ENCODE results near the gene IFI27. TPM values are rescaled to one million over a fixed set of nuclear protein-coding genes. Genes with fewer than 3 reads are reported as not detected.

IFI27 gene
- total RNA-seq, 1 donor from 2014 or later, result 3.8 TPM

- H3K27me3 Mint-ChIP-seq (ENCODE audit: unreplicated experiment), result no peaks in the 10 kb centered on the region
- H3K36me3 Mint-ChIP-seq (ENCODE audit: low read depth, unreplicated experiment), result no peaks in the 10 kb centered on the region
- peaks cover 6% of the 10 kb centered on the region for H3K9me3 Mint-ChIP-seq (ENCODE audit: unreplicated experiment)
- DNase-seq (ENCODE audit: low spot score), result no peak
- H3K4me1 Mint-ChIP-seq (ENCODE audit: unreplicated experiment), result peaks cover 5% of the 10 kb centered on the region
- no peak overlapping the region for H3K4me3 Mint-ChIP-seq (ENCODE audit: unreplicated experiment)
- H3K27ac Mint-ChIP-seq (ENCODE audit: unreplicated experiment), result no peak overlapping the region
- no peak for TF ChIP-seq CTCF (IDR thresholded peaks at IDR 0.05; ENCODE audit: unreplicated experiment)
Measured at GRCh38 chr14:94157197-94157596, 46.7 kb downstream of the IFI27 start.

- H3K27ac Mint-ChIP-seq (ENCODE audit: unreplicated experiment), result no peak overlapping the region
- H3K9me3 Mint-ChIP-seq (ENCODE audit: unreplicated experiment), result peaks cover 6% of the 10 kb centered on the region
- H3K4me3 Mint-ChIP-seq (ENCODE audit: unreplicated experiment), result no peak overlapping the region
- peaks cover 5% of the 10 kb centered on the region for H3K4me1 Mint-ChIP-seq (ENCODE audit: unreplicated experiment)
- TF ChIP-seq CTCF (IDR thresholded peaks at IDR 0.05; ENCODE audit: unreplicated experiment), result no peak
- DNase-seq (ENCODE audit: low spot score), result no peak
- no peaks in the 10 kb centered on the region for H3K27me3 Mint-ChIP-seq (ENCODE audit: unreplicated experiment)
- no peaks in the 10 kb centered on the region for H3K36me3 Mint-ChIP-seq (ENCODE audit: low read depth, unreplicated experiment)
Measured at GRCh38 chr14:94158239-94158883, 47.8 kb downstream of the IFI27 start.

GRCh38 chr14:94161058-94161457 is 50.5 kb downstream of the IFI27 start:
- H3K27ac Mint-ChIP-seq (ENCODE audit: unreplicated experiment), result no peak overlapping the region
- H3K4me1 Mint-ChIP-seq (ENCODE audit: unreplicated experiment), result peaks cover 5% of the 10 kb centered on the region
- H3K4me3 Mint-ChIP-seq (ENCODE audit: unreplicated experiment), result no peak overlapping the region
- peaks cover 4% of the 10 kb centered on the region for H3K27me3 Mint-ChIP-seq (ENCODE audit: unreplicated experiment)
- H3K9me3 Mint-ChIP-seq (ENCODE audit: unreplicated experiment), result no peaks in the 10 kb centered on the region
- no peak for TF ChIP-seq CTCF (IDR thresholded peaks at IDR 0.05; ENCODE audit: unreplicated experiment)
- DNase-seq (ENCODE audit: low spot score), result no peak
- H3K36me3 Mint-ChIP-seq (ENCODE audit: low read depth, unreplicated experiment), result no peaks in the 10 kb centered on the region

GRCh38 chr14:94161981-94162380 is 51.4 kb downstream of the IFI27 start:
- H3K4me3 Mint-ChIP-seq (ENCODE audit: unreplicated experiment), result no peak overlapping the region
- H3K36me3 Mint-ChIP-seq (ENCODE audit: low read depth, unreplicated experiment), result no peaks in the 10 kb centered on the region
- no peak overlapping the region for H3K27ac Mint-ChIP-seq (ENCODE audit: unreplicated experiment)
- TF ChIP-seq CTCF (IDR thresholded peaks at IDR 0.05; ENCODE audit: unreplicated experiment), result no peak
- no peaks in the 10 kb centered on the region for H3K9me3 Mint-ChIP-seq (ENCODE audit: unreplicated experiment)
- DNase-seq (ENCODE audit: low spot score), result no peak
- peaks cover 5% of the 10 kb centered on the region for H3K4me1 Mint-ChIP-seq (ENCODE audit: unreplicated experiment)
- H3K27me3 Mint-ChIP-seq (ENCODE audit: unreplicated experiment), result peaks cover 4% of the 10 kb centered on the region

- Mint-ChIP-seq H3K4me1 (ENCODE audit: unreplicated experiment) (peaks cover 5% of the 10 kb centered on the region), H3K27me3 (ENCODE audit: unreplicated experiment) (peaks cover 4% of the 10 kb centered on the region), H3K9me3 (ENCODE audit: unreplicated experiment) (no peaks in the 10 kb centered on the region), H3K27ac (ENCODE audit: unreplicated experiment) (no peak overlapping the region), H3K4me3 (ENCODE audit: unreplicated experiment) (no peak overlapping the region), H3K36me3 (ENCODE audit: low read depth, unreplicated experiment) (no peaks in the 10 kb centered on the region)
- DNase-seq (ENCODE audit: low spot score), result no peak
- TF ChIP-seq CTCF (IDR thresholded peaks at IDR 0.05; ENCODE audit: unreplicated experiment), result no peak
Measured at GRCh38 chr14:94162466-94162865, 51.9 kb downstream of the IFI27 start.
